HepG2 (cell line): ENCODE measurements around the gene DMXL2. TPM values are rescaled to one million over a fixed set of nuclear protein-coding genes. Genes with fewer than 3 reads are reported as not detected.

Source experiments
- ASH2L ChIP-seq: fragments of 300-600, 200-600 bp; sonication (generic); IDR thresholded peaks from 2 replicates; pipeline ENCODE4 v1.7.0; 2017; ENCODE audit warnings: low read depth, mild to moderate bottlenecking, moderate library complexity, mixed read lengths, low read length; ENCODE audit not compliant: insufficient read length
- BATF2 ChIP-seq: sonication (generic); formaldehyde crosslinking; IDR thresholded peaks from 2 replicates; pipeline ENCODE4 v1.8.0; 2022; ENCODE audit warnings: mild to moderate bottlenecking, missing genetic modification reagents, moderate library complexity
- HNRNPLL ChIP-seq: fragments of 200-400 bp; formaldehyde crosslinking; IDR thresholded peaks from 2 replicates; pipeline ENCODE4 v1.6.1; 2017; ENCODE audit warnings: mild to moderate bottlenecking, low read depth, low read length; ENCODE audit not compliant: poor library complexity, severe bottlenecking
- IRF2 ChIP-seq: IDR thresholded peaks from 2 replicates; pipeline ENCODE4 v1.6.1; 2018; ENCODE audit warnings: missing genetic modification reagents, missing compliant biosample characterization
- KAT2B ChIP-seq: fragments of 150-350 bp; IDR thresholded peaks from 2 replicates; pipeline ENCODE4 v1.6.1; 2014; ENCODE audit warnings: low read depth, low read length, borderline replicate concordance
- KLF9 ChIP-seq: IDR thresholded peaks from 2 replicates; pipeline ENCODE4 v1.6.1; 2016; ENCODE audit warnings: low read depth
- NR2C2 ChIP-seq: sonication (generic); formaldehyde crosslinking; IDR thresholded peaks from 2 replicates; pipeline ENCODE4 v1.4.0; 2020; ENCODE audit warnings: missing genetic modification reagents, mild to moderate bottlenecking, moderate library complexity, borderline replicate concordance
- RAD51 ChIP-seq: fragments of 450-650 bp; IDR thresholded peaks from 2 replicates; pipeline ENCODE4 v1.6.1; 2016; ENCODE audit warnings: borderline replicate concordance
- SKI ChIP-seq: fragments of 450-650 bp; IDR thresholded peaks from one replicate; pipeline ENCODE4 v1.6.1; 2018; ENCODE audit warnings: mild to moderate bottlenecking; ENCODE audit not compliant: partially characterized antibody
- TCF7 ChIP-seq: sonication (generic); IDR thresholded peaks from 2 replicates; pipeline ENCODE4 v1.6.1; 2016; ENCODE audit warnings: antibody characterized with exemption, low read depth
- TEAD2 ChIP-seq: sonication (generic); formaldehyde crosslinking; IDR thresholded peaks from 2 replicates; pipeline ENCODE4 v1.9.0; 2021; ENCODE audit warnings: missing genetic modification reagents
- TOPORS ChIP-seq: sonication (generic); formaldehyde crosslinking; IDR thresholded peaks from 2 replicates; pipeline ENCODE4 v1.8.0; 2023; ENCODE audit warnings: mild to moderate bottlenecking, missing genetic modification reagents
- ZNF10 ChIP-seq: sonication (generic); formaldehyde crosslinking; IDR thresholded peaks from 2 replicates; pipeline ENCODE4 v1.4.0; 2020; ENCODE audit warnings: mild to moderate bottlenecking, low read depth, missing genetic modification reagents, borderline replicate concordance
- ZNF280B ChIP-seq: sonication (generic); formaldehyde crosslinking; IDR thresholded peaks from 2 replicates; pipeline ENCODE4 v1.5.0; 2020; ENCODE audit warnings: missing genetic modification reagents, mild to moderate bottlenecking, borderline replicate concordance
- ZNF629 ChIP-seq: sonication (generic); formaldehyde crosslinking; conservative IDR thresholded peaks from 2 replicates; pipeline ENCODE4 v1.5.0; 2020; ENCODE audit warnings: missing genetic modification reagents
- ZNF891 ChIP-seq: sonication (generic); formaldehyde crosslinking; IDR thresholded peaks from 2 replicates; pipeline ENCODE4 v1.5.0; 2020; ENCODE audit warnings: mild to moderate bottlenecking, missing genetic modification reagents
- polyA plus RNA-seq, 8 experiments: library from polyadenylated mRNA; depleted of rRNA in 3 of 8; stranded (reverse) in 7 of 8; unstranded in 1 of 8; fragments of >200 nt; fragmentation: Illumina TruSeq in 4 of 8; extraction: Trizol in 4 of 8; gene quantifications; 2 replicates each; pipeline versions ENCODE4 v1.2.1 to v1.2.3, GENCODE V29; 2011 to 2016; ENCODE audit warnings: low read depth in 4 of 8, missing spikeins in 1 of 8, mixed read lengths in 1 of 8; ENCODE audit not compliant: insufficient read depth in 1 of 8
- total RNA-seq, 5 experiments: library from RNA; depleted of rRNA; stranded (reverse); fragments of >200 nt; fragmentation: Illumina TruSeq; extraction: Trizol; gene quantifications; 2 replicates each; pipeline ENCODE4 v1.2.3, GENCODE V29; 2016; ENCODE audit warnings: low read depth in 1 of 5
- TF ChIP-seq, protein P1 (sequence below): sonication (generic); formaldehyde crosslinking; IDR thresholded peaks from one replicate; pipeline ENCODE4 v1.5.1; 2020; ENCODE audit warnings: mild to moderate bottlenecking, missing genetic modification reagents; ENCODE audit errors: not compliant biosample characterization
- TF ChIP-seq, protein P2 (sequence below): IDR thresholded peaks from 2 replicates; pipeline ENCODE4 v1.6.1; 2016; ENCODE audit warnings: missing biosample characterization, missing genetic modification reagents, low read depth

The DMXL2 gene
- total and polyA plus RNA-seq, 2 of the 13 experiments (the other 11 are each of a cell fraction or from before 2014, with no cell fraction given) = 11.6 to 15.3 TPM

DNA sequence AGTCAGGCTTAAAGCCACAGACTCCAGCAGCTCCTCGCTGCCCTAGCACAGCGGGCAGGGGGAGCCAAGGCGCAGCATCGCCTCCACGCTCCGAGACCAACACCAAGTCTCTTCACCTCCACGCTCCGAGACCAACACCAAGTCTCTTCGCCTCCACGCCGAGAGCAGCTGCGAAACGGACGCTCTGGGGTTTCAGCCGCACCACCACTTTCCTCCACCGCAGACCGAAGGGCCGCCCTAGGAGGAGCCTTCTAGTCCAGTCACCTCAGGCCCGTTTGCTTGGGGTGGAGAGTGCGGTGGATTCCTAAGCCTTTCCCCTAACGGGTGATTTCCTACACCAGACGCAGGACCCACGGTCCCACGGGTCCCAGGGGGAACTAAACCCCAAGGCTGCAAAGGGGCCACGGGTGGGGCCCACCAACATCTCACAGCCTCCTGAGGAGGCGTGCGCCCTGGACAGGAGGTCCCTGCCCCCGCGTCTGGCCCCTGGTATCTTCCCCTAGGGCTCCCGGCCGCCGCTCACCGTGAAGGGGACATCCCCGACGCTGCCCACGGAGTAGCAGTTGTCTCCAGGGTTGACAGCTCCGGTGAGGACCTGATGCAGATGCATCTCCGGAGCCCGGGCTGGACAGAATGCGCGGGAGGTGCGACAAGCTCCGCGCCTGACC, 501 bp downstream of the DMXL2 start (continued):
- TF ChIP-seq BATF2 = no peak
- TF ChIP-seq HNRNPLL = no peak
- no peak for TF ChIP-seq TOPORS (CRISPR knock-in tag)
- no peak for TF ChIP-seq IRF2 (CRISPR knock-in tag)
- TF ChIP-seq KLF9 (CRISPR knock-in tag) = no peak
- TF ChIP-seq ZNF280B (CRISPR knock-in tag) = no peak; the same call in 1 of the 2 replicates
- TF ChIP-seq, protein P1, sequence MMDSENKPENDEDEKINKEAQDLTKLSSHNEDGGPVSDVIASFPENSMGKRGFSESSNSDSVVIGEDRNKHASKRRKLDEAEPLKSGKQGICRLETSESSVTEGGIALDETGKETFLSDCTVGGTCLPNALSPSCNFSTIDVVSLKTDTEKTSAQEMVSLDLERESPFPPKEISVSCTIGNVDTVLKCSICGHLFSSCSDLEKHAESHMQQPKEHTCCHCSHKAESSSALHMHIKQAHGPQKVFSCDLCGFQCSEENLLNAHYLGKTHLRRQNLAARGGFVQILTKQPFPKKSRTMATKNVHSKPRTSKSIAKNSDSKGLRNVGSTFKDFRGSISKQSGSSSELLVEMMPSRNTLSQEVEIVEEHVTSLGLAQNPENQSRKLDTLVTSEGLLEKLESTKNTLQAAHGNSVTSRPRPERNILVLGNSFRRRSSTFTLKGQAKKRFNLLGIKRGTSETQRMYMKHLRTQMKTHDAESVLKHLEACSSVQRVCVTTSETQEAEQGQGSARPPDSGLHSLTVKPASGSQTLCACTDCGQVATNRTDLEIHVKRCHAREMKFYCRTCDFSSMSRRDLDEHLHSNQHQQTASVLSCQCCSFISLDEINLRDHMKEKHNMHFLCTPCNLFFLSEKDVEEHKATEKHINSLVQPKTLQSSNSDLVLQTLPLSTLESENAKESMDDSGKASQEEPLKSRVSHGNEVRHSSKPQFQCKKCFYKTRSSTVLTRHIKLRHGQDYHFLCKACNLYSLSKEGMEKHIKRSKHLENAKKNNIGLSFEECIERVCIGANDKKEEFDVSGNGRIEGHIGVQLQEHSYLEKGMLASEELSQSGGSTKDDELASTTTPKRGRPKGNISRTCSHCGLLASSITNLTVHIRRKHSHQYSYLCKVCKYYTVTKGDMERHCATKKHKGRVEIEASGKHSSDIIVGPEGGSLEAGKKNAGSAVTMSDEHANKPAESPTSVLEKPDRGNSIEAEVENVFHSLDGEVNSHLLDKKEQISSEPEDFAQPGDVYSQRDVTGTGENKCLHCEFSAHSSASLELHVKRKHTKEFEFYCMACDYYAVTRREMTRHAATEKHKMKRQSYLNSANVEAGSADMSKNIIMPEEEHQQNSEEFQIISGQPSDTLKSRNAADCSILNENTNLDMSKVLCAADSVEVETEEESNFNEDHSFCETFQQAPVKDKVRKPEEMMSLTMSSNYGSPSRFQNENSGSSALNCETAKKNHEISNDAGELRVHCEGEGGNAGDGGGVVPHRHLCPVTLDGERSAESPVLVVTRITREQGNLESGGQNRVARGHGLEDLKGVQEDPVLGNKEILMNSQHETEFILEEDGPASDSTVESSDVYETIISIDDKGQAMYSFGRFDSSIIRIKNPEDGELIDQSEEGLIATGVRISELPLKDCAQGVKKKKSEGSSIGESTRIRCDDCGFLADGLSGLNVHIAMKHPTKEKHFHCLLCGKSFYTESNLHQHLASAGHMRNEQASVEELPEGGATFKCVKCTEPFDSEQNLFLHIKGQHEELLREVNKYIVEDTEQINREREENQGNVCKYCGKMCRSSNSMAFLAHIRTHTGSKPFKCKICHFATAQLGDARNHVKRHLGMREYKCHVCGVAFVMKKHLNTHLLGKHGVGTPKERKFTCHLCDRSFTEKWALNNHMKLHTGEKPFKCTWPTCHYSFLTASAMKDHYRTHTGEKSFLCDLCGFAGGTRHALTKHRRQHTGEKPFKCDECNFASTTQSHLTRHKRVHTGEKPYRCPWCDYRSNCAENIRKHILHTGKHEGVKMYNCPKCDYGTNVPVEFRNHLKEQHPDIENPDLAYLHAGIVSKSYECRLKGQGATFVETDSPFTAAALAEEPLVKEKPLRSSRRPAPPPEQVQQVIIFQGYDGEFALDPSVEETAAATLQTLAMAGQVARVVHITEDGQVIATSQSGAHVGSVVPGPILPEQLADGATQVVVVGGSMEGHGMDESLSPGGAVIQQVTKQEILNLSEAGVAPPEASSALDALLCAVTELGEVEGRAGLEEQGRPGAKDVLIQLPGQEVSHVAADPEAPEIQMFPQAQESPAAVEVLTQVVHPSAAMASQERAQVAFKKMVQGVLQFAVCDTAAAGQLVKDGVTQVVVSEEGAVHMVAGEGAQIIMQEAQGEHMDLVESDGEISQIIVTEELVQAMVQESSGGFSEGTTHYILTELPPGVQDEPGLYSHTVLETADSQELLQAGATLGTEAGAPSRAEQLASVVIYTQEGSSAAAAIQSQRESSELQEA (CRISPR knock-in tag) = no peak
- no peak for TF ChIP-seq ZNF891
- no peak for TF ChIP-seq TEAD2 (CRISPR knock-in tag)
- TF ChIP-seq RAD51 = no peak
- no peak for TF ChIP-seq KAT2B
- no peak for TF ChIP-seq ZNF10
- TF ChIP-seq, protein P2, sequence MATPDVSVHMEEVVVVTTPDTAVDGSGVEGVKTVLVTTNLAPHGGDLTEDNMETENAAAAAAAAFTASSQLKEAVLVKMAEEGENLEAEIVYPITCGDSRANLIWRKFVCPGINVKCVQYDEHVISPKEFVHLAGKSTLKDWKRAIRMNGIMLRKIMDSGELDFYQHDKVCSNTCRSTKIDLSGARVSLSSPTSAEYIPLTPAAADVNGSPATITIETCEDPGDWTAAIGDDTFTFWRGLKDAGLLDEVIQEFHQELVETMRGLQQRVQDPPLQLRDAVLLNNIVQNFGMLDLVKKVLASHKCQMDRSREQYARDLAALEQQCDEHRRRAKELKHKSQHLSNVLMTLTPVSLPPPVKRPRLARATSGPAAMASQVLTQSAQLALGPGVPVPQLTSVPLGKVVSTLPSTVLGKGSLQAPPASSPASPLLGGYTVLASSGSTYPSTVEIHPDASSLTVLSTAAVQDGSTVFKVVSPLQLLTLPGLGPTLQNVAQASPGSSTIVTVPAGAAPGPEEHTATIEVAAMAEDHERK (CRISPR knock-in tag) = no peak
- no peak for TF ChIP-seq TCF7
- 0 out of 2 replicates have a peak, but pooled peaks have one; percentile 20 for TF ChIP-seq NR2C2 (CRISPR knock-in tag)
- TF ChIP-seq SKI = no peak
- no peak for TF ChIP-seq ZNF629 (CRISPR knock-in tag)
- TF ChIP-seq ASH2L = peak; percentile 59
